ENCODE data around the gene LRRC42.

The LRRC42 gene

DNA sequence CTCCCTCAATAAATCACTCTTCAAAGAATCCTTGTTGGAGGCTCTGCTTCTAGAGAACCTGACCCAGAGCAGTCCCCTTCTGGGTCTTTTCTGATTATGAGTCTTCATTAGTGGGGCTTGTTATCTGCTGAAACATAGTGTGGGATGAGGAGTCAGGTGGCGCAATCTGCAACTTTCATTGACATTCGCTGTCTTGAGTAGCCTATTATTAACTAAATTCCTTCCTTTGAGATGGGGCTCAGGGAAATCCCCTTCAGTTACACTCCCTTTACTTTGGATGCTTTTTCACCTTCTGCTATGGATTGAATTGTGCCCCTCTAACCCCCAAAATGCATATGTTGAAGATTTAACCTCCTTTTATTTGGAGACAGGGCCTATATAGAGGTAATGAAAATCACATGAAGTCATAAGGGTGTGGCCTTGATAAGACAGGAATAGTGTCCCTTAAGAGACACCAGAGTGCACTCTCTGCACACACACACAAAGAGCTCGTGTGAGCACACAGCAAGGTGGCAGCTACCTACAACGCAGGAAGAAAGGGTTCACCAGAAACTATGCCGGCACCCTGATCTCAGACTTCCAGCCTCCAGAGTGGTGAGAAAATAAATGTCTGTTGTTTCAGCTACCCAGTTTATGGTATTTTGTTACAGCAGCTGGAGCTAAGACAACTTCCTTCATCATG lies 32.7 kb upstream of the LRRC42 start:
- Histone ChIP-seq H3K9ac (ENCODE audit: low read length) (no peak overlapping the region), H3K4me2 (ENCODE audit: low read depth, low read length, poor library complexity, severe bottlenecking) (no peak overlapping the region), H2AFZ (ENCODE audit: low read depth, low read length, severe bottlenecking) (no peak overlapping the region), H3K27ac (ENCODE audit: low read depth, low read length) (no peak overlapping the region), H3K4me3 (ENCODE audit: insufficient read depth, low read length, poor library complexity, severe bottlenecking) (no peak overlapping the region), H3K9me3 (ENCODE audit: insufficient read depth, low read length) (no peaks in the 10 kb centered on the region), H4K20me1 (ENCODE audit: low read depth, low read length) (no peaks in the 10 kb centered on the region), H3K27me3 (ENCODE audit: low read length) (no peaks in the 10 kb centered on the region), H3K9me2 (replicated peaks; ENCODE audit: insufficient read depth, low read length) (no peaks in the 10 kb centered on the region), H3K79me2 (ENCODE audit: insufficient read depth, low read length) (no peaks in the 10 kb centered on the region), H3K36me3 (ENCODE audit: low read length) (no peaks in the 10 kb centered on the region), H3F3A (ENCODE audit: insufficient read depth) (0 out of 2 replicates have a peak, but pooled peaks cover 2% of the 10 kb centered on the region)
- TF ChIP-seq, protein P1, sequence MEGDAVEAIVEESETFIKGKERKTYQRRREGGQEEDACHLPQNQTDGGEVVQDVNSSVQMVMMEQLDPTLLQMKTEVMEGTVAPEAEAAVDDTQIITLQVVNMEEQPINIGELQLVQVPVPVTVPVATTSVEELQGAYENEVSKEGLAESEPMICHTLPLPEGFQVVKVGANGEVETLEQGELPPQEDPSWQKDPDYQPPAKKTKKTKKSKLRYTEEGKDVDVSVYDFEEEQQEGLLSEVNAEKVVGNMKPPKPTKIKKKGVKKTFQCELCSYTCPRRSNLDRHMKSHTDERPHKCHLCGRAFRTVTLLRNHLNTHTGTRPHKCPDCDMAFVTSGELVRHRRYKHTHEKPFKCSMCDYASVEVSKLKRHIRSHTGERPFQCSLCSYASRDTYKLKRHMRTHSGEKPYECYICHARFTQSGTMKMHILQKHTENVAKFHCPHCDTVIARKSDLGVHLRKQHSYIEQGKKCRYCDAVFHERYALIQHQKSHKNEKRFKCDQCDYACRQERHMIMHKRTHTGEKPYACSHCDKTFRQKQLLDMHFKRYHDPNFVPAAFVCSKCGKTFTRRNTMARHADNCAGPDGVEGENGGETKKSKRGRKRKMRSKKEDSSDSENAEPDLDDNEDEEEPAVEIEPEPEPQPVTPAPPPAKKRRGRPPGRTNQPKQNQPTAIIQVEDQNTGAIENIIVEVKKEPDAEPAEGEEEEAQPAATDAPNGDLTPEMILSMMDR (IDR thresholded peaks at IDR 0.05; ENCODE audit: insufficient read depth, low read length, poor library complexity, severe bottlenecking): no peak
- TF ChIP-seq EZH2phosphoT487 (conservative IDR thresholded peaks at IDR 0.05; ENCODE audit: low read length): no peak

- H3K36me3 ChIP-seq (ENCODE audit: low read length): peaks cover 9% of the 10 kb centered on the region; the same call in 1 of the 2 replicates
- H3K4me2 ChIP-seq (ENCODE audit: low read depth, low read length, poor library complexity, severe bottlenecking): no peak overlapping the region
- H3K9me3 ChIP-seq (ENCODE audit: insufficient read depth, low read length): no peaks in the 10 kb centered on the region
- no peaks in the 10 kb centered on the region for H4K20me1 ChIP-seq (ENCODE audit: low read depth, low read length)
- no peak overlapping the region for H2AFZ ChIP-seq (ENCODE audit: low read depth, low read length, severe bottlenecking)
- TF ChIP-seq, protein P1 (IDR thresholded peaks at IDR 0.05; ENCODE audit: insufficient read depth, low read length, poor library complexity, severe bottlenecking): no peak
- TF ChIP-seq EZH2phosphoT487 (conservative IDR thresholded peaks at IDR 0.05; ENCODE audit: low read length): no peak
- no peak overlapping the region for H3K27ac ChIP-seq (ENCODE audit: low read depth, low read length)
- no peaks in the 10 kb centered on the region for H3K79me2 ChIP-seq (ENCODE audit: insufficient read depth, low read length)
- H3K9me2 ChIP-seq (replicated peaks; ENCODE audit: insufficient read depth, low read length): no peaks in the 10 kb centered on the region
- no peak overlapping the region for H3K9ac ChIP-seq (ENCODE audit: low read length)
- H3K4me3 ChIP-seq (ENCODE audit: insufficient read depth, low read length, poor library complexity, severe bottlenecking): no peak overlapping the region
- H3K27me3 ChIP-seq (ENCODE audit: low read length): no peaks in the 10 kb centered on the region
- H3F3A ChIP-seq (ENCODE audit: insufficient read depth): 0 out of 2 replicates have a peak, but pooled peaks cover 3% of the 10 kb centered on the region
Measured at GRCh38 chr1:53918343-53918742, 27.8 kb upstream of the LRRC42 start.

DNA sequence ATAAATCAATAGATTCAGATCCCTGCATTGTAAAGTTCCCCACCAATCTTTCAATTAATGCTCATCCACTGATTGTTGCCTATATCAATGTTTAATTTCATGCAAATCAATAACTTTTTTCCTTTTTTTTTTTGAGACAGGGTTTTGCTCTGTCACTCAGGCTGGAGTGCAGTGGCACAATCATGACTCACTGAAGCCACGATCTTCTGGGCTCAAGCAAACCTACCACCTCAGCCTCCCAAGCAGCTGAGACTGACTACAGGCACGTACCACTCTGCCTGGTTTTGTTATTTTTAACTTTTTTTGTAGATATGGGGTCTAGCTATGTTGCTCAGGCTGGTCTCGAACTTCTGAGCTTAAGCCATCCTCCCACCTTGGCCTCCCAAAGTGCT lies 26.5 kb upstream of the LRRC42 start:
- H3K79me2 ChIP-seq (ENCODE audit: insufficient read depth, low read length): no peaks in the 10 kb centered on the region
- peaks cover 19% of the 10 kb centered on the region; the same call in 1 of the 2 replicates for H3K36me3 ChIP-seq (ENCODE audit: low read length)
- no peak overlapping the region for H3K27ac ChIP-seq (ENCODE audit: low read depth, low read length)
- H3K9me3 ChIP-seq (ENCODE audit: insufficient read depth, low read length): no peaks in the 10 kb centered on the region
- H3K4me3 ChIP-seq (ENCODE audit: insufficient read depth, low read length, poor library complexity, severe bottlenecking): no peak overlapping the region
- H3K27me3 ChIP-seq (ENCODE audit: low read length): no peaks in the 10 kb centered on the region
- no peaks in the 10 kb centered on the region for H3K9me2 ChIP-seq (replicated peaks; ENCODE audit: insufficient read depth, low read length)
- 0 out of 2 replicates have a peak, but pooled peaks cover 3% of the 10 kb centered on the region for H3F3A ChIP-seq (ENCODE audit: insufficient read depth)
- no peak overlapping the region for H2AFZ ChIP-seq (ENCODE audit: low read depth, low read length, severe bottlenecking)
- H3K9ac ChIP-seq (ENCODE audit: low read length): no peak overlapping the region
- H4K20me1 ChIP-seq (ENCODE audit: low read depth, low read length): no peaks in the 10 kb centered on the region
- no peak overlapping the region for H3K4me2 ChIP-seq (ENCODE audit: low read depth, low read length, poor library complexity, severe bottlenecking)
- no peak for TF ChIP-seq EZH2phosphoT487 (conservative IDR thresholded peaks at IDR 0.05; ENCODE audit: low read length)
- TF ChIP-seq, protein P1 (IDR thresholded peaks at IDR 0.05; ENCODE audit: insufficient read depth, low read length, poor library complexity, severe bottlenecking): no peak

All from SU-DHL-6 (cell line).